Measurements from ENCODE around the gene C16orf89. TPM values are rescaled to one million over a fixed set of nuclear protein-coding genes. Genes with fewer than 3 reads are reported as not detected.

The C16orf89 gene
- total RNA-seq, 2 experiments from 2014 or later, result not detected

DNA sequence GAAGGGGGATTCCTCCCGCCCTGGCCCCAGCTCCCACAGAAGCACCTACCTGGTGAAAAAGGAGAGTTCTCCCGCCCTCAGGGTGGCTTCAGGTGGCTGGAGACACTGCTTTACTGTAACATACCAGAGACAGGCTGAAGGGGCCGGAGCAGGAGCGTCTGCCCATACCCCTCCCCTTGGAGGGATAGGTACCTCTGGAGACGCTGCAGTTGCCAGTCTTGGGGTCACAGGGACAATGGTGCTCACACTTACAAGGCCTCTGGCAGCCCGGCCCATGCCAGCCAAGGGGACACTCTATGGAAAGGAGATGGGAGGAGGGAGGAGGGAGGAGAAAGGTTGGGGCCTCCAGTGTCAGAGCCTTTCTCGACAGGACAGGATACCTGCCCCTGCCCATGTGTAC, 38.7 kb downstream of the C16orf89 start:
- no peak overlapping the region for H3K27ac ChIP-seq (ENCODE audit: low read depth in 1 of 2, low read length in 2 of 2)
- no peak overlapping the region for H3K4me3 Mint-ChIP-seq
- peaks cover 20% of the 10 kb centered on the region for H3K36me3 ChIP-seq (ENCODE audit: insufficient read depth, low read length)
- H3K27me3 Mint-ChIP-seq, result no peaks in the 10 kb centered on the region
- no peak overlapping the region for H3K4me3 ChIP-seq (ENCODE audit: low read length)
- peaks cover 4% of the 10 kb centered on the region for H3K4me1 Mint-ChIP-seq (ENCODE audit: low read depth)
- H3K27ac Mint-ChIP-seq, result no peak overlapping the region
- TF ChIP-seq, protein P1, sequence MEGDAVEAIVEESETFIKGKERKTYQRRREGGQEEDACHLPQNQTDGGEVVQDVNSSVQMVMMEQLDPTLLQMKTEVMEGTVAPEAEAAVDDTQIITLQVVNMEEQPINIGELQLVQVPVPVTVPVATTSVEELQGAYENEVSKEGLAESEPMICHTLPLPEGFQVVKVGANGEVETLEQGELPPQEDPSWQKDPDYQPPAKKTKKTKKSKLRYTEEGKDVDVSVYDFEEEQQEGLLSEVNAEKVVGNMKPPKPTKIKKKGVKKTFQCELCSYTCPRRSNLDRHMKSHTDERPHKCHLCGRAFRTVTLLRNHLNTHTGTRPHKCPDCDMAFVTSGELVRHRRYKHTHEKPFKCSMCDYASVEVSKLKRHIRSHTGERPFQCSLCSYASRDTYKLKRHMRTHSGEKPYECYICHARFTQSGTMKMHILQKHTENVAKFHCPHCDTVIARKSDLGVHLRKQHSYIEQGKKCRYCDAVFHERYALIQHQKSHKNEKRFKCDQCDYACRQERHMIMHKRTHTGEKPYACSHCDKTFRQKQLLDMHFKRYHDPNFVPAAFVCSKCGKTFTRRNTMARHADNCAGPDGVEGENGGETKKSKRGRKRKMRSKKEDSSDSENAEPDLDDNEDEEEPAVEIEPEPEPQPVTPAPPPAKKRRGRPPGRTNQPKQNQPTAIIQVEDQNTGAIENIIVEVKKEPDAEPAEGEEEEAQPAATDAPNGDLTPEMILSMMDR (IDR thresholded peaks at IDR 0.05), result no peak
- intact Hi-C loops (cut with DNase I, micrococcal nuclease), result no loop called here
- H3K36me3 Mint-ChIP-seq (ENCODE audit: low read depth), result peaks cover 25% of the 10 kb centered on the region
- no peaks in the 10 kb centered on the region for H3K9me3 Mint-ChIP-seq
- ATAC-seq (ENCODE audit: poor library complexity) (no peak), DNase-seq (no peak)
- ChIA-PET CTCF (no interaction called here), POLR2A (no interaction called here)
- no peaks in the 10 kb centered on the region for H3K4me1 ChIP-seq (ENCODE audit: insufficient read depth, low read length)
- no peaks in the 10 kb centered on the region for H3K9me3 ChIP-seq (ENCODE audit: control insufficient read depth in 1 of 2, insufficient read depth in 1 of 2, low read length in 2 of 2)
- H3K27me3 ChIP-seq (ENCODE audit: control insufficient read depth in 1 of 2, insufficient read depth in 2 of 2, low read length in 2 of 2), result no peaks in the 10 kb centered on the region

- Mint-ChIP-seq H3K27me3 (no peaks in the 10 kb centered on the region), H3K4me1 (ENCODE audit: low read depth) (no peaks in the 10 kb centered on the region), H3K36me3 (ENCODE audit: low read depth) (peaks cover 25% of the 10 kb centered on the region), H3K27ac (no peak overlapping the region), H3K4me3 (no peak overlapping the region), H3K9me3 (no peaks in the 10 kb centered on the region)
- intact Hi-C loops (cut with DNase I, micrococcal nuclease), result no loop called here
- Histone ChIP-seq H3K4me3 (ENCODE audit: low read length) (no peak overlapping the region), H3K36me3 (ENCODE audit: insufficient read depth, low read length) (peaks cover 20% of the 10 kb centered on the region), H3K4me1 (ENCODE audit: insufficient read depth, low read length) (no peaks in the 10 kb centered on the region), H3K9me3 (ENCODE audit: control insufficient read depth in 1 of 2, insufficient read depth in 1 of 2, low read length in 2 of 2) (no peaks in the 10 kb centered on the region), H3K27me3 (ENCODE audit: control insufficient read depth in 1 of 2, insufficient read depth in 2 of 2, low read length in 2 of 2) (no peaks in the 10 kb centered on the region), H3K27ac (ENCODE audit: low read depth in 1 of 2, low read length in 2 of 2) (no peak overlapping the region)
- POLR2A ChIA-PET, result no interaction called here
- TF ChIP-seq, protein P1 (IDR thresholded peaks at IDR 0.05), result no peak
- CTCF ChIA-PET, result no interaction called here
- DNase-seq, result no peak
- ATAC-seq (ENCODE audit: poor library complexity), result no peak
These were observed 39.1 kb downstream of the C16orf89 start for GRCh38 chr16:5026664-5027063.

- Mint-ChIP-seq H3K36me3 (ENCODE audit: low read depth) (peaks cover 25% of the 10 kb centered on the region), H3K4me3 (no peak overlapping the region), H3K27me3 (no peaks in the 10 kb centered on the region), H3K9me3 (no peaks in the 10 kb centered on the region), H3K4me1 (ENCODE audit: low read depth) (no peaks in the 10 kb centered on the region), H3K27ac (no peak overlapping the region)
- CTCF ChIA-PET, result no interaction called here
- Histone ChIP-seq H3K9me3 (ENCODE audit: control insufficient read depth in 1 of 2, insufficient read depth in 1 of 2, low read length in 2 of 2) (no peaks in the 10 kb centered on the region), H3K27me3 (ENCODE audit: control insufficient read depth in 1 of 2, insufficient read depth in 2 of 2, low read length in 2 of 2) (no peaks in the 10 kb centered on the region), H3K4me1 (ENCODE audit: insufficient read depth, low read length) (no peaks in the 10 kb centered on the region), H3K27ac (ENCODE audit: low read depth in 1 of 2, low read length in 2 of 2) (no peak overlapping the region), H3K36me3 (ENCODE audit: insufficient read depth, low read length) (peaks cover 19% of the 10 kb centered on the region), H3K4me3 (ENCODE audit: low read length) (no peak overlapping the region)
- POLR2A ChIA-PET, result no interaction called here
- intact Hi-C loops (cut with DNase I, micrococcal nuclease), result no loop called here
- TF ChIP-seq, protein P1 (IDR thresholded peaks at IDR 0.05), result no peak
- DNase-seq (no peak), ATAC-seq (ENCODE audit: poor library complexity) (no peak)
These were observed 40.6 kb downstream of the C16orf89 start for GRCh38 chr16:5025171-5025632.
